ENCODE results near the gene NNMT.

The NNMT gene

GRCh38 chr11:114346709-114347141 lies 50.5 kb downstream of the NNMT start:
- H3K36me3 Mint-ChIP-seq (ENCODE audit: low read depth): no peaks in the 10 kb centered on the region
- no peak overlapping the region for H3K27ac Mint-ChIP-seq
- H3K4me1 Mint-ChIP-seq (ENCODE audit: low read depth): peaks cover 11% of the 10 kb centered on the region
- H3K9me3 Mint-ChIP-seq: no peaks in the 10 kb centered on the region
- peak overlapping the region; percentile 36 for H3K4me3 Mint-ChIP-seq
- no peak for DNase-seq (ENCODE audit: low spot score)
- no peaks in the 10 kb centered on the region for H3K27me3 Mint-ChIP-seq (ENCODE audit: low read depth)

- no peak overlapping the region for H3K27ac Mint-ChIP-seq
- H3K4me3 Mint-ChIP-seq: no peak overlapping the region
- H3K4me1 Mint-ChIP-seq (ENCODE audit: low read depth): peaks cover 11% of the 10 kb centered on the region
- peak; percentile 7 for DNase-seq (ENCODE audit: low spot score)
- H3K36me3 Mint-ChIP-seq (ENCODE audit: low read depth): no peaks in the 10 kb centered on the region
- H3K9me3 Mint-ChIP-seq: no peaks in the 10 kb centered on the region
- H3K27me3 Mint-ChIP-seq (ENCODE audit: low read depth): no peaks in the 10 kb centered on the region
Measured at GRCh38 chr11:114348200-114349191, 52.3 kb downstream of the NNMT start.

- Mint-ChIP-seq H3K4me3 (no peak overlapping the region), H3K4me1 (ENCODE audit: low read depth) (peaks cover 11% of the 10 kb centered on the region), H3K27me3 (ENCODE audit: low read depth) (no peaks in the 10 kb centered on the region), H3K9me3 (no peaks in the 10 kb centered on the region), H3K27ac (no peak overlapping the region), H3K36me3 (ENCODE audit: low read depth) (no peaks in the 10 kb centered on the region)
- DNase-seq (ENCODE audit: low spot score): no peak
Measured at GRCh38 chr11:114350022-114350421, 53.8 kb downstream of the NNMT start.

GRCh38 chr11:114353443-114353842 lies 57.2 kb downstream of the NNMT start:
- Mint-ChIP-seq H3K27me3 (ENCODE audit: low read depth) (peaks cover 3% of the 10 kb centered on the region), H3K27ac (no peak overlapping the region), H3K4me1 (ENCODE audit: low read depth) (no peaks in the 10 kb centered on the region), H3K9me3 (no peaks in the 10 kb centered on the region), H3K36me3 (ENCODE audit: low read depth) (no peaks in the 10 kb centered on the region), H3K4me3 (no peak overlapping the region)
- DNase-seq (ENCODE audit: low spot score): no peak

- Mint-ChIP-seq H3K4me1 (ENCODE audit: low read depth) (no peaks in the 10 kb centered on the region), H3K9me3 (no peaks in the 10 kb centered on the region), H3K36me3 (ENCODE audit: low read depth) (no peaks in the 10 kb centered on the region), H3K27me3 (ENCODE audit: low read depth) (peaks cover 7% of the 10 kb centered on the region), H3K4me3 (no peak overlapping the region), H3K27ac (no peak overlapping the region)
- no peak for DNase-seq (ENCODE audit: low spot score)
Measured at GRCh38 chr11:114354076-114354475, 57.9 kb downstream of the NNMT start.

- H3K27me3 Mint-ChIP-seq (ENCODE audit: low read depth): peaks cover 26% of the 10 kb centered on the region
Measured at GRCh38 chr11:114358716-114359115, 62.5 kb downstream of the NNMT start.

GRCh38 chr11:114359342-114359741 lies 63.1 kb downstream of the NNMT start:
- DNase-seq (ENCODE audit: low spot score): no peak
- Mint-ChIP-seq H3K4me3 (no peak overlapping the region), H3K27me3 (ENCODE audit: low read depth) (peaks cover 26% of the 10 kb centered on the region), H3K27ac (no peak overlapping the region), H3K9me3 (no peaks in the 10 kb centered on the region), H3K4me1 (ENCODE audit: low read depth) (no peaks in the 10 kb centered on the region), H3K36me3 (ENCODE audit: low read depth) (no peaks in the 10 kb centered on the region)

More at GRCh38 chr11:114358716-114359115, 62.5 kb downstream of the NNMT start:
- H3K4me3 Mint-ChIP-seq: no peak overlapping the region
- DNase-seq (ENCODE audit: low spot score): no peak
- H3K27ac Mint-ChIP-seq: no peak overlapping the region
- H3K9me3 Mint-ChIP-seq: no peaks in the 10 kb centered on the region
- H3K4me1 Mint-ChIP-seq (ENCODE audit: low read depth): no peaks in the 10 kb centered on the region
- no peaks in the 10 kb centered on the region for H3K36me3 Mint-ChIP-seq (ENCODE audit: low read depth)

- no peaks in the 10 kb centered on the region for H3K36me3 Mint-ChIP-seq (ENCODE audit: low read depth)
- no peaks in the 10 kb centered on the region for H3K9me3 Mint-ChIP-seq
- H3K4me3 Mint-ChIP-seq: no peak overlapping the region
- no peak for DNase-seq (ENCODE audit: low spot score)
- no peak overlapping the region for H3K27ac Mint-ChIP-seq
- H3K27me3 Mint-ChIP-seq (ENCODE audit: low read depth): peaks cover 26% of the 10 kb centered on the region
- H3K4me1 Mint-ChIP-seq (ENCODE audit: low read depth): no peaks in the 10 kb centered on the region
Measured at GRCh38 chr11:114362326-114362725, 66.1 kb downstream of the NNMT start.

GRCh38 chr11:114362958-114363357 lies 66.8 kb downstream of the NNMT start:
- Mint-ChIP-seq H3K9me3 (no peaks in the 10 kb centered on the region), H3K4me1 (ENCODE audit: low read depth) (no peaks in the 10 kb centered on the region), H3K27me3 (ENCODE audit: low read depth) (peaks cover 24% of the 10 kb centered on the region), H3K4me3 (no peak overlapping the region), H3K36me3 (ENCODE audit: low read depth) (no peaks in the 10 kb centered on the region), H3K27ac (no peak overlapping the region)
- no peak for DNase-seq (ENCODE audit: low spot score)
